Calu3 (cell line): ENCODE data around the gene TECRL. TPM values are rescaled to one million over a fixed set of nuclear protein-coding genes. Genes with fewer than 3 reads are reported as not detected.

Experiments used
- BruUV-seq: library from RNA; stranded (reverse); fragments of 400-500 nt; replicated peaks from 2 replicates; lab custom pipeline; 2021; lab: Mats Ljungman, UMichigan
- CTCF ChIA-PET: fragments of 300-600 bp; sonication (Branson Sonifier 250); formaldehyde crosslinking; loops from one replicate; lab custom pipeline; 2022; ENCODE audit warnings: antibody characterized with exemption; lab: Charles Lee
- DNase-seq: peaks from one replicate; pipeline ENCODE4 v3.0.0; 2022
- H3K27ac Mint-ChIP-seq: one replicate; pipeline ENCODE4 v1.8.0; 2022; ENCODE audit warnings: mixed read lengths; ENCODE audit not compliant: unreplicated experiment
- H3K27me3 Mint-ChIP-seq: one replicate; pipeline ENCODE4 v1.8.0; 2022; ENCODE audit warnings: mixed read lengths; ENCODE audit not compliant: unreplicated experiment
- H3K36me3 Mint-ChIP-seq: one replicate; pipeline ENCODE4 v1.8.0; 2022; ENCODE audit warnings: mild to moderate bottlenecking, moderate library complexity, mixed read lengths; ENCODE audit not compliant: insufficient read depth, unreplicated experiment
- H3K4me1 Mint-ChIP-seq: one replicate; pipeline ENCODE4 v1.8.0; 2022; ENCODE audit warnings: mild to moderate bottlenecking, low read depth, mixed read lengths; ENCODE audit not compliant: unreplicated experiment
- H3K4me3 Mint-ChIP-seq: one replicate; pipeline ENCODE4 v1.8.0; 2022; ENCODE audit warnings: mild to moderate bottlenecking, low read depth, moderate library complexity, mixed read lengths; ENCODE audit not compliant: unreplicated experiment
- H3K9me3 Mint-ChIP-seq: one replicate; pipeline ENCODE4 v1.8.0; 2022; ENCODE audit warnings: low read depth, mixed read lengths; ENCODE audit not compliant: unreplicated experiment
- CTCF ChIP-seq: fragments of 200-600 bp; IDR thresholded peaks from one replicate; pipeline ENCODE4 v1.8.0; 2022; ENCODE audit warnings: antibody characterized with exemption; ENCODE audit not compliant: unreplicated experiment
- intact Hi-C: fragments of 100-400 bp; cut with micrococcal nuclease; formaldehyde crosslinking; loops from one replicate; pipeline ENCODE4 v1.10.0; 2022; ENCODE audit not compliant: unreplicated experiment
- total RNA-seq: library from RNA; stranded (reverse); gene quantifications from 2 replicates; pipeline ENCODE4 v1.2.3, GENCODE V29; 2022

TECRL gene
- total RNA-seq, 1 experiment from 2014 or later, result not detected

DNA sequence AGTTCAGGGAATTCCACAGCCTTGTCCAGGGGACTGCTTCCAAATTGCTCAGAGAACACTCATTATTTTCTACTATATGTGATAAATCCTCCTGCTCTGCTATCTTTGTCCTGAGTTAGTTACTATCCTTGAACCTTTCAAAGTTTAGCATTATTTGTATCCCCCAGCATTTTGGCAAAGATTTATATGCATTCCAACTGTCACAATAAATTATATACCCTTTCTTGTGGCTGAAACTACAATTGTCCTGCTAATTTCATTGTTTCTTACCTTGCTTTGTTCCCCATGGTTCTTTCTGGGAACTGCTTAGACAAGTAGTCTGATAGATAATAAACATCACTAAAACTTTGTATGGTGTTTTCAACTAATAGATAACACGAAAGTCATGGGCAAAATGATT lies 40.5 kb downstream of the TECRL start:
- Mint-ChIP-seq H3K27me3 (no peaks in the 10 kb centered on the region), H3K4me3 (no peak overlapping the region), H3K36me3 (no peaks in the 10 kb centered on the region), H3K4me1 (no peaks in the 10 kb centered on the region), H3K27ac (no peak overlapping the region), H3K9me3 (no peaks in the 10 kb centered on the region)
- no peak for DNase-seq
- no TSS peak for BruUV-seq
- intact Hi-C loops, result no loop called here
- CTCF ChIA-PET, result no interaction called here
- no peak for TF ChIP-seq CTCF

- no peak overlapping the region for H3K27ac Mint-ChIP-seq
- BruUV-seq, result no TSS peak
- no peaks in the 10 kb centered on the region for H3K27me3 Mint-ChIP-seq
- no peak for TF ChIP-seq CTCF
- no peaks in the 10 kb centered on the region for H3K36me3 Mint-ChIP-seq
- H3K4me1 Mint-ChIP-seq, result no peaks in the 10 kb centered on the region
- CTCF ChIA-PET, result no interaction called here
- DNase-seq, result no peak
- intact Hi-C loops, result no loop called here
- no peak overlapping the region for H3K4me3 Mint-ChIP-seq
- peaks cover 3% of the 10 kb centered on the region for H3K9me3 Mint-ChIP-seq
Measured at GRCh38 chr4:64361399-64361740, 47.9 kb downstream of the TECRL start.

GRCh38 chr4:64360664-64361398 lies 48.4 kb downstream of the TECRL start:
- Mint-ChIP-seq H3K4me3 (no peak overlapping the region), H3K9me3 (peaks cover 3% of the 10 kb centered on the region), H3K36me3 (no peaks in the 10 kb centered on the region), H3K27me3 (no peaks in the 10 kb centered on the region), H3K4me1 (no peaks in the 10 kb centered on the region), H3K27ac (no peak overlapping the region)
- no TSS peak for BruUV-seq
- CTCF ChIA-PET, result no interaction called here
- TF ChIP-seq CTCF, result no peak
- no peak for DNase-seq
- intact Hi-C loops, result no loop called here

- Mint-ChIP-seq H3K27ac (no peak overlapping the region), H3K9me3 (peaks cover 3% of the 10 kb centered on the region), H3K4me1 (no peaks in the 10 kb centered on the region), H3K4me3 (no peak overlapping the region), H3K27me3 (no peaks in the 10 kb centered on the region), H3K36me3 (no peaks in the 10 kb centered on the region)
- CTCF ChIA-PET, result no interaction called here
- intact Hi-C loops, result no loop called here
- DNase-seq, result no peak
- no TSS peak for BruUV-seq
- no peak for TF ChIP-seq CTCF
Measured at GRCh38 chr4:64359489-64359888, 49.8 kb downstream of the TECRL start.
